HG02623 (cell line): ENCODE results near the gene FHAD1.

Experiments
- ATAC-seq: cut with Tn5 transposase; IDR thresholded peaks from one replicate; pipeline ENCODE4 v1.9.1; 2021; ENCODE audit warnings: moderate library complexity; ENCODE audit not compliant: unreplicated experiment

FHAD1 gene

DNA sequence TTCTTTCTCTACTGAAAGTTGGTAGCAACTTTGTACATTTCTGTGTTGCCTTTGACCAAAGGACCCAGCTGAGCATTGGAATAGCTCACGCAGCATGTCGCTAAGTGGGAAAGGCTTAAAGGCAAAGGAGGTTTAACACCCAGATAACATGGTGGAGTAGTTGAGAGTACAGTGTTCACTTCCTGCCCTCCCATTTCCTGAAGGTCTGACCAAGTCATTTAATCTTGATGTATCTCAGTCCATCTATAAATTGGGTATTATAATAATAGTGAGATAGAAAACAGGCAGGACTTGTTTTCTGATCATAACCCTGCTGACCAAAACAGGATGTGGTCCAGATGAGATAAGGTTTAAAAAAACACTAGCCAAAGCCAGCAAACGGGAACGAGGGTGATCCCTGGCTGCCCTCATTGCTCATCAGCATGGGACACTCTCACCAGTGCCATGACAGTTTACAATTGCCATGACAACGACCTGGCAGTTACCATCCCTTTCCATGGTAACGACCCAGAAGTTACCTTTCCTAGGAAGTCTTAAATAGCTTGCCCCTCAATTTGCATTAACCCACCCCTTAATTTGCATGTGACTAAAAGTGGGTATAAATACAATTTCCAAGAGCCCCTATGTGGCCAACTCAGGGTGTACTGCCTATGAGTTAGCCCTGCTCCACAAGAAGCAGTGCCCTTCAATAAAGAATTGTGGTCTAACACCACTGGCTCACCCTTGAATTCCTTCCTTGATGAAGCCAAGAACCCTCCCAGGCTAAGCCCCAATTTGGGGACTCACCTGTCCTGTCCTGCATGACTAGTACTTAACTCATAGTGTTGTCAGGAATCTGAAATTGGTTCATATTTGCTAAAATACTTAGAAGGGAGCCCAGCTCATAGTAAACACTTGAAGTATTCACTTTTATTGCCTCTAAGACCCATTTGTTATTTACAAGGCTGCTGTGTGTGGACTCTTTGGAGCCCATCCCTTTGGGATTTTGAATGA, 28.4 kb upstream of the FHAD1 start:
- ATAC-seq = no peak

DNA sequence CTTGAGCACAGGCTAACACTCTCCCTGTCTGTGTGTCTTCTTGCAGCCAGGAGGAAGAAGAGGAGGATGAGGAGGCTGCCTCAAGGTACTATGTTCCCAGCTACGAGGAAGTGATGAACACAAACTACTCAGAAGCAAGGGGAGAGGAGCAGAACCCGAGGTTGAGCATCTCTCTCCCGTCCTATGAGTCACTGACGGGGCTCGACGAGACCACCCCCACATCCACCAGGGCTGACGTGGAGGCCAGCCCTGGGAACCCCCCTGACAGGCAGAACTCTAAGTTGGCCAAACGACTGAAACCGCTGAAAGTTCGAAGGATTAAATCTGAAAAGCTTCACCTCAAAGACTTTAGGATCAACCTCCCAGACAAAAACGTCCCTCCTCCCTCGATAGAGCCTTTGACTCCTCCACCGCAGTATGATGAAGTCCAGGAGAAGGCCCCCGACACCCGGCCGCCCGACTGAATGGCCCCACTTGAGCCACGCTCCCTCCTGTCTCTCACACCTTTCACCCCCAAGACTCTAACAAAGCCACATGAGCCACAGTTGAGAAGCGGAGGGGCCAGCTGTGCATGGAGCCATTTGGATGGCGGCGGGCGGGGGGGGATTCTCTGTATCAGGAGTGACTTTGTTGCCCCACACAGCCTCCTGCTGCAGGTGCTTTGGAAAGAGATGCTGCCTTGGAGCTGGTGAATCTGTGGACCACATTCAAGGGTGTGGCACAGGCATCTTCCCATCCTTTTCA, 27.6 kb upstream of the FHAD1 start:
- ATAC-seq = no peak

DNA sequence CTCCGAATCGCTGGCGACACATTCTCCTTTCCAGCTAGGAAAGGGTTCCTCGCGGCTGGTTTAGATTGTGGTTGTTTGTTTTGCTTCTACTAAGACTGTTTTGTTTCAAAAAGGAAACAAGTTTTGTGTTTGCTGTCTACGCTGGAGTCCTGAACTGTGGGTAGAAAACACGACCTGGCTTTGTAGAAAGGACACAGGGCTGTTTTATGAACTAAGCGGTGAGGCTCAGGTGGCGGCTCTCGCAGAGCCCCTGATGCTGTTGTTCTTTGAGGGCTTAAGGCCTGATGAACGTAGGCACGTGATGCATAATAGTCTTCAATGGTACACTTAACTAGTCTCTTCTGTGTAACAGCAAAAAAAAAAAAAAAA, 27.0 kb upstream of the FHAD1 start:
- ATAC-seq = no peak

DNA sequence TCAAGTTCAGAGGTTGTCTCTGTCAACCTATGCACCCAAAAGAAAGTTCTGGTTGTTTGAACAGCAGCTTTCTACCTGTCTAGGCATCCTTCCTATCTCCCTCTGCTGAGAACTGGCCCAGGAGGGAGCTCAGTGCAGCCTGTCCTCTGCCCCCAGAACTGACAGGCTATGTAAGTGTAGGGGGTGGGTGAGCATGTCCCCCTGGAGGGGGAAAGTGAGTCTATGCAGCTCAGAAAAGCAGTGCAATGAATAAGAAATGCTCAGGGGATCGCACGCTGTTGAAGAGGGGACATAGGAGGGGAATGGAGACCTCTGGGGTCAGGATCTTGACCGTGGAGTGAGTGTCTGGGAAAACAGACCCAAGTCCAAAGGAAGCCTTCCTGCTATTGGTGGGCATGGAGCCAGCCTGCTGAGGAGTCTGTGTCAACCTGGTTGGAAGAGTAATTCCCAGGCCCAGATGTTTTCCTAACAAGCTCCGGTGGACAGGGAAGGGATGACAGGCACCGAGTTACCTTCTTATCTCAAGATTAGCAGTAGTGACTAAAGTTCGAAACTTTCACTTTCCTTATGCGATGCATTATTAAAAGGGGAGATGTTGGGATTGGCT, 26.1 kb upstream of the FHAD1 start:
- ATAC-seq = no peak

DNA sequence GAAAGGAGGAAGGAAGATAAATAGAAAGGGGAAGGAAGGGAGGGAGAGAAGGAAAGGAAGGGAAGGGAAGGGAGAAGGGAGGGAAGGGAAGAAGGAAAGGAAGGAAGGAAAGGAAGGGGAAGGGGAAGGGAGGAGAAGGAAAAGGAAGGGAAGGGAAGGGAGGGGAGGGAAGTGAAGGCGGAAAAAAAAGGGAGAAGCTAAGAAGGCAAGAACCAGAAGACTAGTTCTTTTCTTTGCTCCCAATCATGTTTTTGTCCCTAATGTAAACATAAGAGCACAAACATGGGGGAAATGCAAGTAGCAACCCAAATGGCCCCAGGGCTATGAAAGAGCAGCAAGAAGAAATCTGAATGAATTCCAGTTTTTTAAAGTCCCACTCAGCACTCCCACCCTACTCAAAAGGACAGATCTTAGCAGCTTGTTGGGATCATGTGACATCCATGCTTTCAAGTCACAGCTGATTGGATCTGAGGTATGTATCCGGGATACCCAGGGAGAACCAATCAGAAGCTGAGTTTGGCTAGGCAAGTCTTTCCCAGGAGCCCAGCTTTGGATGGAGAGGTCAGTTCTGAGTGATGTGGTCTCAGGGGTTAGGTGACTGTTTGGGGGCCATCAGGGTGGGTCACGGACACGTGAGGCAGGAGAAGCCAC, 24.2 kb upstream of the FHAD1 start:
- ATAC-seq = no peak

DNA sequence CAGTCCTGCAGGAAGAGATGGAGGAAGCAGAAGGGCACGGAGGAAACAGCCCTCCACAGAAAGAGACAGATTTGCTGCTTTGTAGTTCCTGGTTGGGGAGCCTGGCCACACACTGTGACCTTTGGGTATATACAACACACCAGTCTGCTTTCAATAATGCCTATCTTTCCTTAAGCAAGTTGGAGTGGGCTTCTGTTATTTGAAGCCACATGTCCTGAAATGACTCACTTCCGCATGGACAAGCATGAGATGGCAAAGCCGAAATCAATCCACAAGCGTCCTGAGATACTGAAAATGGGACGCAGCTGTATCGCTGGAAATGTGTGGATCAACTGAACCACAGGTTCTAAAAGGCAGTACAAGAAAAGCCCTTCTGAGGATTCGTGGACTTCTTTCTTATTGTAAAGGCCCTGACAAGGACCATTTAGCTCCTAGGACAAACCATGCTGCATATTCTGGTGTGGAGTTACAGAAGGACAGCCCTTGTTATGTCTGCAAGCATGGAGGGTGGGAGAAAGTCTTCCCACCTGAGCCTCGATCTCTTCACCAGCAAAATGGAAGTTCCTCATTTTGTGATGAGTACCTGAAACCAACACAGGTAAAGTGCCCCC, 22.7 kb upstream of the FHAD1 start:
- no peak for ATAC-seq

DNA sequence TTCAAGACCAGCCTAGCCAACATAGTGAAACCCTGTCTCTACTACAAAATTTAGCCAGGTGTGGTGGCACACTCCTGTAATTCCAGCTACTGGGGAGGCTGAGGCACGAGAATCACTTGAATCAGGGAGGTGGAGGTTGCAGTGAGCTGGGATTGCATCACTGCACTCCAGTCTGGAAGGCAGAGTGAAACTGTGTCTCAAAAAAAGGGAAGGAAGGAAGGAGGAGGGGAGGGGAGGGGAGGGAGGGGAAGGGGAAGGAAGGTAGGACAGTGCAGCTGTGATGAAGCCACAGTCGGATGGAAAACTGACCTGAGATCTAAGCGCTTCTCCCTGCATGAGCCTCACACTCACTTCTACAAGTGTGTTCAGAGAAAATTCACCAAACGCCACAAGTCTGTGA, 22.0 kb upstream of the FHAD1 start:
- no peak for ATAC-seq

DNA sequence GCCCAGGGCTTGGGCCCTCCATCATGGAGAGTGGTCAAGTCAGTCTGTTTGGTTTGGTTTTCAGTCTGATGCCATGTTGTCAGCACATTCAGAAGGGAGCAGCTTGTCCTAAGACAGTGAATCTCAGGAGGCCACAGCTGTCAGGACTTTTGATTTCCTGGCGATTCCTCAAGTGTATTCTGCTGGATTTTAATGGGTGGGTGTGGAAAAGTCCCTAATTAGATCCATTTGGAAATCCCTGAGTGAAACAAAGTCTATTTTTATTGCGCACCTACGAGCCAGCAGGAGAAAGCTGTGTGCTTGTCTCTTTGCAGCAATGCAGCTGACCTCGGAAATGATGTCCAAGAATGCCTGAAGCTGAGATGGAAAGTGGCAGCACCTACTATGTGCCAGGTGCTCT, 21.6 kb upstream of the FHAD1 start:
- no peak for ATAC-seq

DNA sequence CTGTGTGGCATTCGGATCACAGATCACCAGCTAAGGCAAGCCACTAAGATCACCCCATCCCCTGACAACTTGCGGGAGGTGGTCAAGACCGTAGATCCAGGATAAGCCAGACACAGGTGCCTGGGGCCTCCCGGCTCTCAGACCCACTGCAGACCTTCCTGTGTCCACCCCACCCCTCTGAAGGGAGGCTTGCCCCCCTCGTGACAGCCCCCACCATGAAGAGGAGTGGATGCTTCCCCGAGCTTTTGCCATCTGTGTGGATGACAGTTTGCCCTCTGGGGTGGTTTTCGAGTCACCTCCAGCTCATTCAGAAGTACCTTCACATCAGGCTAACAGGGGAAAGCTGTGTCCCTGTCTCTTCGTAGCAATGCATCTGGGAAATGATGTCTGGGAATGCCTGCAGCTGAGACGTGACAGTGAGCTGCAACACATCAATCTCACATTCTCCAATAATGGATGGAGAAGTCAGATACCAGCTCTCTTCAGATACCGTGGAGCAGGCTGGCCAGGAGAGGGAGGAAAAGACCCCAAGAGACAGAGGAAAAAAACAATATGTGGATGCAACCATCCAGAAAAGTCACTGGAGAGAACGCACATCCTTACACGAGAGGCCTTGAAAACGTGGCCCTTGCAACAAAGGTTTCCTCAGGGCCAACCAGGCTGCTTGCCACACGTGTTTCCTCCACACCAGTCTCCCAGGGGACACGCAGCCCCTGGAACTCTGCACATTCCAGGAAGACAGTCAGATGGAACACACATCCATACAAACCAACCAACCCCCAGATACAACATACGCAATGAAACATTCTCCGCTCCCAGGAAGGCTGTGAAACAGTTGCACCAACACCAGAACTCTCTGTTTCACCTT, 20.4 kb upstream of the FHAD1 start:
- ATAC-seq = no peak

DNA sequence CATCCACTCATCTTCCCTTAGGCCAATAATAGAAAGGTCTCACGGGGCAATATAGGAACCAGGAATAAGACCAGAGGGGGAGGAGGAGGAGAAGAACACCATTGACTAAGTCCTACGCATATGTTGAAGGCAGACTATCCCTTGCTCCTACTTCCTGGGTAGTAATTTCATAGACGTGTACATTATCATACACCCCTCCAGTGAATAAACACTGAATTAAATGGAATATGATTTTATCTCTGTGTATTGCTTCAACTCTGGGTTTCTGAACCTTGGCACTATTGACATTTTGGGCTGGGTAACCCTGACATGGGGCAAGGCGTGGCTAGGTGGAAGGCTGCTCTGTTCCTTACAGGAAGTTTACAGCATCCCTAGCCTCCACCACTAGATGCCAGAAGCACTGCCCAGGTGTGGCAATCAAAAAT, 17.3 kb upstream of the FHAD1 start:
- ATAC-seq = no peak

DNA sequence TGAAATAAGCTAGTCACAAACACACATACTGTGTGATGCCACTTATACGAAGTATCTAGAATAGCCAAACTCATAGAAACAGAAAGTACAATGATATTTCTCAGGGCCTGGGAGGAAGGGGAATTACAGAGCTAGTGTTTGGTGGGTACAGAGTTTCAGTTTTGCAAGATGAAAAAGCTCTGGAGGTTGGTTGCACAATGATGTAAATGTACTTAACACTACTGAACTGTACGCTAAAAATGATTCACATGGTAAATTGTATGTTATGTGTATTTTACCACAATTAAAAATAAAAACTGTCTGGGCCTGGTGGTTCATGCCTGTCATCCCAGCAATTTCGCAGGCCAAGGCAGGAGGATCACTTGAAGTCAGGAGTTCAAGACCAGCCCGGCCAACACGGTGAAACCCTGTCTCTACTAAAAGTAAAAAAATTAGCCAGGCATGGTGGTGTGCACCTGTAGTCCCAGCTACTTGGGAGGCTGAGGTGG, 15.3 kb upstream of the FHAD1 start:
- peak; percentile 84 for ATAC-seq

DNA sequence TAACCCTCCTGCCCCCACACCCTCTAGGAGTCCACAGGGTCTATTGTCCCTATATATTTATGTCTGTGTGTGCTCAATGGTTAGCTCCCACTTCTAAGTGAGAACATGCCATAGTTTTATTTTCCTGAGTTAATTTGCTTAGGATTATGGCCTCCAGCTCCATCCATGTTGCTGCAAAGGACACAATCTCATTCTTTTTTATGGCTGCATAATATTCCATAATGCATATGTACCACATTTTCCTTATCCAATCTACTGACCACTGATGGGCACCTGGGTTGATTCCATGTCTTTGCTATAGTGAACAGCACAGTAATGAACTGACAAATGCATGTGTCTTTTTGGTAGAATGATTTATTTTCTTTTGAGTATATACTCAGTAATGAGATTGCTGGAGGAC, 13.3 kb upstream of the FHAD1 start:
- ATAC-seq = no peak

DNA sequence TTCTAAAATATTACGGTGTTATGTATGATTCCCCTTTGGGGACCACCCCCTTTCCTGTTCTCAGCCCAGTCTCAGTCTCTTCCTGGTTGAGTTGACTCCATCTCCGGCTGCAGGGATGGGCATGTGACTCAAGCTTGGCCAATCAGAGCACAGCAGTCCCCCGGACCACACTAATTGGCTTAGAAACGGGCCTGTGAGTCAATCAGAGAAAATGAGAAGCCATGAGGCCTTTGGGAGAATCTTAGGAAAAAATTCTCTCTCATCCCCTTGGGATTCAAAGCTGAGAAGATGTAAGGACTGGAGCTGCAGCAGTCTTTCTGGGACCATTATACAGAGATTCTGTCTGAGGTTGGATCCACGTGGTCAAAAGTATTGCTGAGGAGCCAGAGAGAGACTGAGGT, 10.7 kb upstream of the FHAD1 start:
- no peak for ATAC-seq

DNA sequence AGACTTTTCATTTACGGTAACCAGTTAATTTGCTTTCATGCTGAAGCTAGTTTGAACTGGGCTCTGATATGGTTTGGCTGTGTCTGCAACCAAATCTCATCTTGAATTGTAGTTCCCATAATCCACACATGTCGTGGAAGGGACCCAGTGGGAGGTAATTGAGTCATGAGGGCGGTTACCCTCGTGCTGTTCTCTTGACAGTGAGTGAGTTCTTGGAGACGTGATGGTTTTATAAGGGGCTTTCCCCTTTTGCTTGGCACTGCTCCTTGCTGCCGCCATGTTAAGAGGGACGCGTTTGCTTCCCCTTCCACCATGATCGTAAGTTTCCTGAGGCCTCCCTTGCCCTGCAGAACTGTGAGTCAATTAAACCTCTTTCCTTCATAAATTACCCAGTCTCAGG, 10.3 kb upstream of the FHAD1 start:
- ATAC-seq = no peak

DNA sequence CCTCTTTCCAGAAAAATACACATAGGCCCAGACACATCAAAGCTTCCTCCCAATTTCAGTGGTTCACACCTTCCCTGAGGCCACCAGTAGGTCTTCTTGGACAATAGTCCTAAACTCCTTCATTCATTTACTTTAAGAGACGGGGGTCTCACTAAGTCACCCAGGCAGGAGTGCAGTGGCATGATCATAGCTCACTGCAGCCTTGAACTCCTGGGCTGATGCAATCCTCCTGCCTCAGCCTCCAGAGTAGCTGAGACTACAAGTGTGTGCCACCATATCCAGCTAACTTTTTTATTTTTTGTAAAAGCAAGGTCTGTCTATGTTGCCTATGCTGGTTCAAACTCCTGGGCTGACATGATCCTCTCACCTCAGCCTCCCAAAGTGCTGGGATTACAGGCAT, 8.2 kb upstream of the FHAD1 start:
- no peak for ATAC-seq

DNA sequence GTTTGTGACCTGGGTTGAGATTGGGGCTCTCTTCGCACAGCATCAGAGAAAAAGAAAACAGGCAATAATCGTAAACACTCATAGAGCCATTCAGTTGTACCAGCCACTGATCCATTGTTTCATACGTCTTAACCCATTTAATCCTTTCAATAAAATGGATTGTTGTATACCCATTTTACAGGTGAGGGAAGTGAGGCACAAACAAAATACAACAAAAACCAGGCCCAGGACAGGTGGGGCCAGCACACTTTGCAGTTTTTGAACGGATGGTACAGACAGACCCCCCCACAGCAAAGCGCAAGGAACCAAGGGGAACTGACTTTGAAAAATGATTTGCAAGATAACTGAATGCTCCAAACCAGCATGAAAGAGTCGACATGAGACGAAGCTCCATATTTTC, 4.3 kb upstream of the FHAD1 start:
- no peak for ATAC-seq

DNA sequence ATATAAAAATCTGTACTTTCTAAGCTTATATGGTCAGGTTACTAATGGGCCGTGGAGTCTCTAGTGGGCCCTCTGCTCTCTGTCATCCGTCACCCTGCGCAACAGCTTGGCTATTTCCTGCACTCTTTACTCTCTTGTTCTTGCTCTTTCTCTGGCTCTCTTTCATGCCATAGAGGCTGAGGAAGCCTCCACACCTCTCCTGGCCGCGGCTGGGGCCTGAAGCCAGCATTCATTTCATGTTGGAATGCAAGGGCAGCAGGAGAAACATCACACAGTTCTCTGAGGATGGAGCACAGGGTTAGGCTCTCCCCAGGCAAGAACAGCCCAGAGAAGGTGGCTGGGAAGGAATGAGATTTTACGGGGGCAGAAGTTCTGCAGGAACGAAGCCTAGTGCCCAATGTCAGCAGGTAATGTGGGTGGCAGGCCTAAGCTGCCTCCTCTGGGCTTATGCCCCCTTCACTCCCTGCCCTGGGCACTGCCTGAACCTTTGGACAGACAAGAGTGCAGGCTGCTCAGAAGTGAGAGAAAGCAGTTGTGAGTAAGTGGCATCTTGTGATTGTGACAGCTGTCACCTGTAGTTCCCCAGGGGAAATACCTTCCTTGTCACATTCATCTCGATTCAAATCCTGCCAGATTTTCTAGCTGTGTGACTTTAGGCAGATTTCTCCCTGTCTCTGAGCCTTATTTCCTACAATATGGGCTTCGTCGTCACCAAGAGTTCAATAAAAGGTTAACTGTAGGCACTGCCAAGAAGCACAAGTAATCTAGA, 3.6 kb upstream of the FHAD1 start:
- ATAC-seq = no peak

DNA sequence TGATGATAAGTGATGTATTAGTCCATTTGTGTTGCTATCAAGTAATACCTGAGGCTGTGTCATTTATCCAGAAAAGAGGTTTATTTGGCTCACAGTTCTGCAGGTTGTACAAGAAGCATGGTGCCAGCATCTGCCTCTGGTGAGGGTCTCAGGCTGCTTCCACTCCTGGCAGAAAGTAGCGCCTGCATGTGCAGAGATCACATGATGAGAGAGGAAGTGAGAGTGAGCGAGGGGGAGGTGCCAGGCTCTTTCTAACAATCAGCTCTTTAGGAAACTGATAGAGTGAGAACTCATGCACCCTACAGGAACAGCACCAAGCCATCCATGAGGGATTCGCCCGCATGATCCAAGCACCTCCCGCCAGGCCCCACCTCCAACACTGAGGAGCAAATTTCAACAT, 2.2 kb upstream of the FHAD1 start:
- ATAC-seq = no peak
